ENCODE data around the gene FOXL2NB. TPM values are rescaled to one million over a fixed set of nuclear protein-coding genes. Genes with fewer than 3 reads are reported as not detected.

The FOXL2NB gene
- total RNA-seq, 1 experiment from 2014 or later = 11.4 TPM

GRCh38 chr3:138976047-138976446 lies 29.0 kb downstream of the FOXL2NB start:
- no peaks in the 10 kb centered on the region for H3K36me3 ChIP-seq (ENCODE audit: control insufficient read depth, insufficient read depth, low read length)
- H3K27me3 ChIP-seq (ENCODE audit: control insufficient read depth, insufficient read depth, low read length) = no peaks in the 10 kb centered on the region
- no peak overlapping the region for H3K4me3 ChIP-seq (ENCODE audit: low read depth in 2 of 2, low read length in 2 of 2)
- ChIA-PET CTCF (no interaction called here), POLR2A (no interaction called here)
- in situ Hi-C loops (cut with HindIII; ENCODE audit: low pct_unique_long_range_greater_than_20kb, low sequenced_read_pairs) (no loop called here), intact Hi-C loops (cut with micrococcal nuclease; ENCODE audit: unreplicated experiment) (loop anchor here (5.0 kb wide), 1 partner anchor 34 kb away; no protein-coding TSS in a partner anchor)
- no peak for DNase-seq (ENCODE audit: low read depth, low spot score)
- TF ChIP-seq, protein P1, sequence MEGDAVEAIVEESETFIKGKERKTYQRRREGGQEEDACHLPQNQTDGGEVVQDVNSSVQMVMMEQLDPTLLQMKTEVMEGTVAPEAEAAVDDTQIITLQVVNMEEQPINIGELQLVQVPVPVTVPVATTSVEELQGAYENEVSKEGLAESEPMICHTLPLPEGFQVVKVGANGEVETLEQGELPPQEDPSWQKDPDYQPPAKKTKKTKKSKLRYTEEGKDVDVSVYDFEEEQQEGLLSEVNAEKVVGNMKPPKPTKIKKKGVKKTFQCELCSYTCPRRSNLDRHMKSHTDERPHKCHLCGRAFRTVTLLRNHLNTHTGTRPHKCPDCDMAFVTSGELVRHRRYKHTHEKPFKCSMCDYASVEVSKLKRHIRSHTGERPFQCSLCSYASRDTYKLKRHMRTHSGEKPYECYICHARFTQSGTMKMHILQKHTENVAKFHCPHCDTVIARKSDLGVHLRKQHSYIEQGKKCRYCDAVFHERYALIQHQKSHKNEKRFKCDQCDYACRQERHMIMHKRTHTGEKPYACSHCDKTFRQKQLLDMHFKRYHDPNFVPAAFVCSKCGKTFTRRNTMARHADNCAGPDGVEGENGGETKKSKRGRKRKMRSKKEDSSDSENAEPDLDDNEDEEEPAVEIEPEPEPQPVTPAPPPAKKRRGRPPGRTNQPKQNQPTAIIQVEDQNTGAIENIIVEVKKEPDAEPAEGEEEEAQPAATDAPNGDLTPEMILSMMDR (IDR thresholded peaks at IDR 0.05) = no peak
- TF ChIP-seq TCF7L2 (IDR thresholded peaks at IDR 0.05; ENCODE audit: low read depth, low read length) (no peak), SIN3A (IDR thresholded peaks at IDR 0.05; ENCODE audit: borderline replicate concordance, insufficient read depth, low read depth, low read length) (no peak), POLR2AphosphoS5 (IDR thresholded peaks at IDR 0.05; ENCODE audit: low read depth, low read length) (no peak)
- TF ChIP-seq, protein P2, sequence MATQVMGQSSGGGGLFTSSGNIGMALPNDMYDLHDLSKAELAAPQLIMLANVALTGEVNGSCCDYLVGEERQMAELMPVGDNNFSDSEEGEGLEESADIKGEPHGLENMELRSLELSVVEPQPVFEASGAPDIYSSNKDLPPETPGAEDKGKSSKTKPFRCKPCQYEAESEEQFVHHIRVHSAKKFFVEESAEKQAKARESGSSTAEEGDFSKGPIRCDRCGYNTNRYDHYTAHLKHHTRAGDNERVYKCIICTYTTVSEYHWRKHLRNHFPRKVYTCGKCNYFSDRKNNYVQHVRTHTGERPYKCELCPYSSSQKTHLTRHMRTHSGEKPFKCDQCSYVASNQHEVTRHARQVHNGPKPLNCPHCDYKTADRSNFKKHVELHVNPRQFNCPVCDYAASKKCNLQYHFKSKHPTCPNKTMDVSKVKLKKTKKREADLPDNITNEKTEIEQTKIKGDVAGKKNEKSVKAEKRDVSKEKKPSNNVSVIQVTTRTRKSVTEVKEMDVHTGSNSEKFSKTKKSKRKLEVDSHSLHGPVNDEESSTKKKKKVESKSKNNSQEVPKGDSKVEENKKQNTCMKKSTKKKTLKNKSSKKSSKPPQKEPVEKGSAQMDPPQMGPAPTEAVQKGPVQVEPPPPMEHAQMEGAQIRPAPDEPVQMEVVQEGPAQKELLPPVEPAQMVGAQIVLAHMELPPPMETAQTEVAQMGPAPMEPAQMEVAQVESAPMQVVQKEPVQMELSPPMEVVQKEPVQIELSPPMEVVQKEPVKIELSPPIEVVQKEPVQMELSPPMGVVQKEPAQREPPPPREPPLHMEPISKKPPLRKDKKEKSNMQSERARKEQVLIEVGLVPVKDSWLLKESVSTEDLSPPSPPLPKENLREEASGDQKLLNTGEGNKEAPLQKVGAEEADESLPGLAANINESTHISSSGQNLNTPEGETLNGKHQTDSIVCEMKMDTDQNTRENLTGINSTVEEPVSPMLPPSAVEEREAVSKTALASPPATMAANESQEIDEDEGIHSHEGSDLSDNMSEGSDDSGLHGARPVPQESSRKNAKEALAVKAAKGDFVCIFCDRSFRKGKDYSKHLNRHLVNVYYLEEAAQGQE (IDR thresholded peaks at IDR 0.05; ENCODE audit: insufficient read depth in 1 of 2, low read depth in 2 of 2, low read length in 1 of 2) = no peak
- ATAC-seq = no peak
- no peak overlapping the region for H3K27ac ChIP-seq (ENCODE audit: low read length)
- no TSS peak for BruUV-seq (replicated peaks)
- no peaks in the 10 kb centered on the region for H3K9me3 ChIP-seq (ENCODE audit: control insufficient read depth, insufficient read depth, low read depth, low read length)
- H3K4me1 ChIP-seq (ENCODE audit: control insufficient read depth, insufficient read depth, low read length) = no peaks in the 10 kb centered on the region

DNA sequence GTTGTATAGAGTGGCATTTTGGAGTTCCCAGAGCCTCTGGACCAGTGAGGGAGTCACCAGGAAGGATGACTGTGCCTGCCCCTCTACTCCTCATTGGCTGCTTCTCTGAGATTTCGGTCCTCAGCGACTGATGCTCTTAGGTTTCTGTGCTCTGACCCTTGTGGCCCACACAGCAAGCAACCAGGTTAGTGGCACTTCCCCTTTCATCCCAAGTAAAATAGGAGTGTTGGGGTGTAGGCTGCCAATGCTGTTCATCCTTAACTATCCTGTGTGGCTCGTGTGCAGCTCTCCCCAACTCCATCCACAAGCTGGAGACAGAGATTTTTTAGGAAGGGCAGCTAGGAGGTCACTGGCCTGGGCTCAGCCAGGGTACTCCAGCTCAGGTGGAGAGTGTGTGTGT lies 37.8 kb downstream of the FOXL2NB start:
- intact Hi-C loops (cut with micrococcal nuclease; ENCODE audit: unreplicated experiment) (no loop called here), in situ Hi-C loops (cut with HindIII; ENCODE audit: low pct_unique_long_range_greater_than_20kb, low sequenced_read_pairs) (no loop called here)
- no peaks in the 10 kb centered on the region for H3K9me3 ChIP-seq (ENCODE audit: control insufficient read depth, insufficient read depth, low read depth, low read length)

More for the DNA sequence above, 37.8 kb downstream of the FOXL2NB start:
- Histone ChIP-seq H3K4me1 (ENCODE audit: control insufficient read depth, insufficient read depth, low read length) (no peaks in the 10 kb centered on the region), H3K4me3 (ENCODE audit: low read depth in 2 of 2, low read length in 2 of 2) (no peak overlapping the region), H3K36me3 (ENCODE audit: control insufficient read depth, insufficient read depth, low read length) (no peaks in the 10 kb centered on the region), H3K27me3 (ENCODE audit: control insufficient read depth, insufficient read depth, low read length) (no peaks in the 10 kb centered on the region), H3K27ac (ENCODE audit: low read length) (no peak overlapping the region)
- ChIA-PET POLR2A (no interaction called here), CTCF (no interaction called here)
- DNase-seq (ENCODE audit: low read depth, low spot score) = no peak
- no TSS peak for BruUV-seq (replicated peaks)
- no peak for ATAC-seq
- TF ChIP-seq TCF7L2 (IDR thresholded peaks at IDR 0.05; ENCODE audit: low read depth, low read length) = no peak
- TF ChIP-seq, protein P1 (IDR thresholded peaks at IDR 0.05) = no peak
- no peak for TF ChIP-seq SIN3A (IDR thresholded peaks at IDR 0.05; ENCODE audit: borderline replicate concordance, insufficient read depth, low read depth, low read length)
- no peak for TF ChIP-seq POLR2AphosphoS5 (IDR thresholded peaks at IDR 0.05; ENCODE audit: low read depth, low read length)
- TF ChIP-seq, protein P2 (IDR thresholded peaks at IDR 0.05; ENCODE audit: insufficient read depth in 1 of 2, low read depth in 2 of 2, low read length in 1 of 2) = no peak

All from Panc1 (cell line).